SIG-M5 treated with dmso at 0.1 percent for 504 hours (cell line): Measurements from ENCODE around the gene MOB3B.
"Not testable (repeated sequence)": the region's sequence is repeated elsewhere in the genome, so short reads cannot be mapped to it uniquely, and the experiment has no call there.

Source experiments
- DNase-seq: peaks from one replicate; lab custom pipeline; 2025; ENCODE audit not compliant: unreplicated experiment; lab: John Stamatoyannopoulos, UW

Gene MOB3B

GRCh38 chr9:27451207-27451797 lies 78.3 kb downstream of the MOB3B start:
- DNase-seq = no peak

- DNase-seq = no peak
Measured at GRCh38 chr9:27450752-27451151, 78.9 kb downstream of the MOB3B start.

GRCh38 chr9:27448356-27448755 lies 81.3 kb downstream of the MOB3B start:
- not testable (repeated sequence) for DNase-seq

GRCh38 chr9:27447031-27447683 lies 82.5 kb downstream of the MOB3B start:
- DNase-seq = no peak

- no peak for DNase-seq
Measured at GRCh38 chr9:27445688-27446087, 83.9 kb downstream of the MOB3B start.

GRCh38 chr9:27445057-27445595 lies 84.5 kb downstream of the MOB3B start:
- no peak for DNase-seq

GRCh38 chr9:27442464-27442863 lies 87.2 kb downstream of the MOB3B start:
- no peak for DNase-seq

- DNase-seq = no peak
Measured at GRCh38 chr9:27441741-27442070, 87.9 kb downstream of the MOB3B start.

- DNase-seq = no peak
Measured at GRCh38 chr9:27440888-27441740, 88.5 kb downstream of the MOB3B start.

GRCh38 chr9:27438522-27438921 lies 91.1 kb downstream of the MOB3B start:
- DNase-seq = no peak

GRCh38 chr9:27437652-27438373 lies 91.8 kb downstream of the MOB3B start:
- no peak for DNase-seq

- DNase-seq = peak; percentile 2
Measured at GRCh38 chr9:27436234-27436633, 93.4 kb downstream of the MOB3B start.

- DNase-seq = no peak
Measured at GRCh38 chr9:27433631-27434325, 95.8 kb downstream of the MOB3B start.

- DNase-seq = no peak
Measured at GRCh38 chr9:27432308-27432707, 97.3 kb downstream of the MOB3B start.

GRCh38 chr9:27431543-27432147 lies 98.0 kb downstream of the MOB3B start:
- no peak for DNase-seq

GRCh38 chr9:27430750-27431535 lies 98.7 kb downstream of the MOB3B start:
- no peak for DNase-seq

- DNase-seq = no peak
Measured at GRCh38 chr9:27429917-27430316, 99.7 kb downstream of the MOB3B start.

- DNase-seq = no peak
Measured at GRCh38 chr9:27429436-27429835, 100.2 kb downstream of the MOB3B start.

- no peak for DNase-seq
Measured at GRCh38 chr9:27428551-27428950, 101.1 kb downstream of the MOB3B start.

- peak; percentile 1 for DNase-seq
Measured at GRCh38 chr9:27427272-27427643, 102.4 kb downstream of the MOB3B start.
